Liver (tissue), 9 donors: ENCODE measurements around the gene ZNF700. TPM values are rescaled to one million over a fixed set of nuclear protein-coding genes. Genes with fewer than 3 reads are reported as not detected.

ENCODE experiments used
- DNase-seq: peaks from one replicate; pipeline ENCODE4 v3.0.0-alpha.2; 2017; ENCODE audit warnings: low spot score
- H3K27ac ChIP-seq, 2 donors: one replicate each; pipeline ENCODE4 v1.7.0; 2013; ENCODE audit warnings: inconsistent platforms in 2 of 2, low read length in 2 of 2, control low read depth in 1 of 2, low read depth in 1 of 2, mild to moderate bottlenecking in 1 of 2
- H3K27me3 ChIP-seq, 4 donors: one replicate each; pipeline versions ENCODE4 v1.6.1 to v1.7.0; 2013; ENCODE audit warnings: low read length in 3 of 4, inconsistent platforms in 1 of 4, mild to moderate bottlenecking in 1 of 4, moderate library complexity in 1 of 4; ENCODE audit not compliant: control insufficient read depth in 4 of 4, insufficient read depth in 4 of 4
- H3K36me3 ChIP-seq, 4 donors: one replicate each; pipeline versions ENCODE4 v1.6.1 to v1.7.0; 2013; ENCODE audit warnings: low read length in 3 of 4, mild to moderate bottlenecking in 3 of 4, low read depth in 1 of 4, moderate library complexity in 1 of 4; ENCODE audit not compliant: control insufficient read depth in 4 of 4, insufficient read depth in 3 of 4
- H3K4me1 ChIP-seq, 4 donors: one replicate each; pipeline versions ENCODE4 v1.6.1 to v1.7.0; 2013; ENCODE audit warnings: low read length in 3 of 4, mild to moderate bottlenecking in 3 of 4, moderate library complexity in 1 of 4; ENCODE audit not compliant: control insufficient read depth in 4 of 4, insufficient read depth in 4 of 4
- H3K4me3 ChIP-seq, 3 donors: one replicate each; pipeline versions ENCODE4 v1.6.1 to v1.7.0; 2013; ENCODE audit warnings: low read length in 3 of 3, control low read depth in 1 of 3, low read depth in 1 of 3, mild to moderate bottlenecking in 1 of 3
- H3K9ac ChIP-seq, 2 donors: one replicate each; pipeline ENCODE4 v1.7.0; 2013; ENCODE audit warnings: low read length in 2 of 2, mild to moderate bottlenecking in 2 of 2, moderate library complexity in 2 of 2, control low read depth in 1 of 2, low read depth in 1 of 2
- H3K9me3 ChIP-seq, 4 donors: one replicate each; pipeline versions ENCODE4 v1.6.1 to v1.7.0; 2013; ENCODE audit warnings: low read length in 3 of 4; ENCODE audit not compliant: control insufficient read depth in 4 of 4
- EGR1 ChIP-seq, 2 donors: IDR thresholded peaks; 2 replicates each; pipeline ENCODE4 v1.6.1; 2016 to 2018; ENCODE audit warnings: antibody characterized with exemption in 2 of 2, low read depth in 2 of 2
- FOXA1 ChIP-seq: IDR thresholded peaks from 2 replicates; pipeline ENCODE4 v1.6.1; 2016; ENCODE audit warnings: antibody characterized with exemption
- FOXA2 ChIP-seq: IDR thresholded peaks from 2 replicates; pipeline ENCODE4 v1.6.1; 2016; ENCODE audit warnings: antibody characterized with exemption
- GABPA ChIP-seq, 2 donors: IDR thresholded peaks in 1 of 2; conservative IDR thresholded peaks in 1 of 2; 2 replicates each; pipeline ENCODE4 v1.6.1; 2016; ENCODE audit warnings: antibody characterized with exemption in 2 of 2, mild to moderate bottlenecking in 1 of 2, moderate library complexity in 1 of 2
- HNF4A ChIP-seq, 2 donors: conservative IDR thresholded peaks; 2 replicates each; pipeline ENCODE4 v1.6.1; 2016; ENCODE audit warnings: antibody characterized with exemption in 2 of 2, mild to moderate bottlenecking in 2 of 2
- HNF4G ChIP-seq: IDR thresholded peaks from 2 replicates; pipeline ENCODE4 v1.6.1; 2016; ENCODE audit warnings: antibody characterized with exemption
- JUND ChIP-seq, 2 donors: IDR thresholded peaks; 2 replicates each; pipeline ENCODE4 v1.6.1; 2016; ENCODE audit warnings: antibody characterized with exemption in 2 of 2
- NR2F2 ChIP-seq: IDR thresholded peaks from 2 replicates; pipeline ENCODE4 v1.6.1; 2016; ENCODE audit warnings: antibody characterized with exemption
- RAD21 ChIP-seq, 2 donors: IDR thresholded peaks; 2 replicates each; pipeline ENCODE4 v1.6.1; 2016; ENCODE audit warnings: antibody characterized with exemption in 2 of 2, mild to moderate bottlenecking in 2 of 2
- SP1 ChIP-seq: IDR thresholded peaks from 2 replicates; pipeline ENCODE4 v1.6.1; 2018; ENCODE audit warnings: antibody characterized with exemption, mild to moderate bottlenecking
- TAF1 ChIP-seq: conservative IDR thresholded peaks from 2 replicates; pipeline ENCODE4 v1.6.1; 2016; ENCODE audit warnings: antibody characterized with exemption, mild to moderate bottlenecking
- YY1 ChIP-seq: IDR thresholded peaks from 2 replicates; pipeline ENCODE4 v1.6.1; 2016; ENCODE audit warnings: antibody characterized with exemption, mild to moderate bottlenecking
- WGBS: extraction: QIAGEN DNeasy Blood & Tissue Kit; methylation state at CpG from one replicate; pipeline ENCODE4 v1.1.7; 2013; 5-methylcytosine and 5-hydroxymethylcytosine counted together
- polyA plus RNA-seq, 2 donors: library from polyadenylated mRNA; stranded (reverse) in 1 of 2; unstranded in 1 of 2; fragments of 200-250 nt in 1 of 2; fragments of >200 nt in 1 of 2; fragmentation: Nextera tagmentation in 1 of 2; extraction: Ambion mirVana in 1 of 2; gene quantifications; one replicate each; pipeline versions ENCODE4 v1.2.1 to v1.2.3, GENCODE V29; 2013 to 2015
- total RNA-seq, 2 donors: library from RNA; depleted of rRNA; stranded (reverse); fragments of >200 nt; gene quantifications; one replicate each; pipeline ENCODE4 v1.2.3, GENCODE V29; 2014
- TF ChIP-seq, protein P1 (sequence below): fragments of 150-350 bp; IDR thresholded peaks from 2 replicates; pipeline ENCODE4 v1.5.1; 2017; ENCODE audit warnings: improper control_type of control experiment, low read depth, low read length; ENCODE audit not compliant: missing input control
- TF ChIP-seq, protein P2 (sequence below): IDR thresholded peaks from 2 replicates; pipeline ENCODE4 v1.6.1; 2016; ENCODE audit warnings: antibody characterized with exemption
- TF ChIP-seq, protein P3 (sequence below): IDR thresholded peaks from 2 replicates; pipeline ENCODE4 v1.6.1; 2016; ENCODE audit warnings: antibody characterized with exemption, mild to moderate bottlenecking
- TF ChIP-seq, protein P4 (sequence below): IDR thresholded peaks from 2 replicates; pipeline ENCODE4 v1.6.1; 2016; ENCODE audit warnings: antibody characterized with exemption
- TF ChIP-seq, protein P5 (sequence below): IDR thresholded peaks from 2 replicates; pipeline ENCODE4 v1.6.1; 2016; ENCODE audit warnings: antibody characterized with exemption
- donor health status: healthy.
- donor health status: healthy.
- donor health status: healthy.
- donor health status: healthy.
- donor health status: healthy.

The ZNF700 gene
- total and polyA plus RNA-seq, 4 donors: 3.1 to 13.7 (median 6.7) TPM

DNA sequence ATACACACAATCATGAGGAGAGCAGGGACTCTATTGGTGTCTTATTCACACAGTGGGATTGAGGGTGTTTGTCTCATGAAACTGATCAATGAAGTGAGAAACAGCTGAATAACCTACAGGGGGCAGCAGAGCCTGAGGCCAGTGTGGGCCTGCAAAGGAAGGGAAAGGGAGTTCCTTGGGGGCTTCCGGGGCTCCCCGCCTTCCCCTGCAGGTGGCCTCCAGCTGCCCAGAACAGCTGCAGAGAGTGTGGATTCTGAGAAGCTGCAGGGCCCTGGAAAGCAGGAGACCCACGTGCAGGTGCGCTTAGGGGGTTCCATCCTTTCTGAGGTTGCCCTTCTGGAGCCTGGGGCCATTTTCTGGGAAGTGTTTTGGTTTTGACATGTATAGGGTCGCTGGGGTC, 60.1 kb downstream of the ZNF700 start:
- H3K36me3 ChIP-seq: no peaks in the 10 kb centered on the region
- no peak overlapping the region for H3K4me3 ChIP-seq
- no peak for DNase-seq
- peaks cover 18 to 28% (median 20%) of the 10 kb centered on the region in 4 donors for H3K9me3 ChIP-seq
- H3K27me3 ChIP-seq: no peaks in the 10 kb centered on the region
- H3K27ac ChIP-seq: no peak overlapping the region
- H3K4me1 ChIP-seq: peaks cover 0 to 8% (median 1%) of the 10 kb centered on the region in 4 donors
- no peak overlapping the region for H3K9ac ChIP-seq
- WGBS: 23% methylated on average over 5 of the region's 5 CpGs
- TF ChIP-seq, protein P1, sequence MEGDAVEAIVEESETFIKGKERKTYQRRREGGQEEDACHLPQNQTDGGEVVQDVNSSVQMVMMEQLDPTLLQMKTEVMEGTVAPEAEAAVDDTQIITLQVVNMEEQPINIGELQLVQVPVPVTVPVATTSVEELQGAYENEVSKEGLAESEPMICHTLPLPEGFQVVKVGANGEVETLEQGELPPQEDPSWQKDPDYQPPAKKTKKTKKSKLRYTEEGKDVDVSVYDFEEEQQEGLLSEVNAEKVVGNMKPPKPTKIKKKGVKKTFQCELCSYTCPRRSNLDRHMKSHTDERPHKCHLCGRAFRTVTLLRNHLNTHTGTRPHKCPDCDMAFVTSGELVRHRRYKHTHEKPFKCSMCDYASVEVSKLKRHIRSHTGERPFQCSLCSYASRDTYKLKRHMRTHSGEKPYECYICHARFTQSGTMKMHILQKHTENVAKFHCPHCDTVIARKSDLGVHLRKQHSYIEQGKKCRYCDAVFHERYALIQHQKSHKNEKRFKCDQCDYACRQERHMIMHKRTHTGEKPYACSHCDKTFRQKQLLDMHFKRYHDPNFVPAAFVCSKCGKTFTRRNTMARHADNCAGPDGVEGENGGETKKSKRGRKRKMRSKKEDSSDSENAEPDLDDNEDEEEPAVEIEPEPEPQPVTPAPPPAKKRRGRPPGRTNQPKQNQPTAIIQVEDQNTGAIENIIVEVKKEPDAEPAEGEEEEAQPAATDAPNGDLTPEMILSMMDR: no peak
- no peak for TF ChIP-seq HNF4A (conservative IDR thresholded peaks at IDR 0.05)
- TF ChIP-seq HNF4G: no peak

DNA sequence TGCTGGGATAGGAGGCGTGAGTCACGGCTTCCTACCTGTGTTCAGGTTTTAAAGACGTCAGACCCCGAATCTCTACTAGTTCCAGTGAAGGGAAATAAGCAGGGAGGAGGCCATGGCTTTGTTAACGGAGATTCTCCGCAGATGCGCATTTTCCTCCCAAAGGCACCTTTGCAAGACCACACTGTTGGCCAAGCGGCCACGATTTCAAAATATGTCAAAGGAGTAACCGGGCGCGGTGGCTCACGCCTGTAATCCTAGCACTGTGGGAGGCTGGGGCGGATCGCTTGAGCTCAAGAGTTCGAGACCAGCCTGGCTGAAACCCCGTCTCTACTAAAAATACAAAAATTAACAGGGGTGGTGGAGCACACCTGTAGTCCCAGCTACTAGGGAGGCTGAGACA, 61.8 kb downstream of the ZNF700 start:
- peaks cover 7 to 12% (median 9%) of the 10 kb centered on the region in 4 donors for H3K9me3 ChIP-seq
- TF ChIP-seq YY1 (no peak), RAD21 (IDR thresholded peaks at IDR 0.05) (no peak), EGR1 (IDR thresholded peaks at IDR 0.05; ENCODE audit: low read depth in 2 of 2) (no peak), FOXA1 (no peak), NR2F2 (no peak), SP1 (no peak), JUND (IDR thresholded peaks at IDR 0.05) (no peak), HNF4G (no peak), TAF1 (no peak), FOXA2 (no peak), GABPA (IDR thresholded peaks at IDR 0.05 in 1 of 2, conservative IDR thresholded peaks at IDR 0.05 in 1 of 2) (no peak), HNF4A (conservative IDR thresholded peaks at IDR 0.05) (no peak)
- TF ChIP-seq, protein P1: no peak
- TF ChIP-seq, protein P2, sequence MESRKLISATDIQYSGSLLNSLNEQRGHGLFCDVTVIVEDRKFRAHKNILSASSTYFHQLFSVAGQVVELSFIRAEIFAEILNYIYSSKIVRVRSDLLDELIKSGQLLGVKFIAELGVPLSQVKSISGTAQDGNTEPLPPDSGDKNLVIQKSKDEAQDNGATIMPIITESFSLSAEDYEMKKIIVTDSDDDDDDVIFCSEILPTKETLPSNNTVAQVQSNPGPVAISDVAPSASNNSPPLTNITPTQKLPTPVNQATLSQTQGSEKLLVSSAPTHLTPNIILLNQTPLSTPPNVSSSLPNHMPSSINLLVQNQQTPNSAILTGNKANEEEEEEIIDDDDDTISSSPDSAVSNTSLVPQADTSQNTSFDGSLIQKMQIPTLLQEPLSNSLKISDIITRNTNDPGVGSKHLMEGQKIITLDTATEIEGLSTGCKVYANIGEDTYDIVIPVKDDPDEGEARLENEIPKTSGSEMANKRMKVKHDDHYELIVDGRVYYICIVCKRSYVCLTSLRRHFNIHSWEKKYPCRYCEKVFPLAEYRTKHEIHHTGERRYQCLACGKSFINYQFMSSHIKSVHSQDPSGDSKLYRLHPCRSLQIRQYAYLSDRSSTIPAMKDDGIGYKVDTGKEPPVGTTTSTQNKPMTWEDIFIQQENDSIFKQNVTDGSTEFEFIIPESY: no peak
- TF ChIP-seq, protein P3, sequence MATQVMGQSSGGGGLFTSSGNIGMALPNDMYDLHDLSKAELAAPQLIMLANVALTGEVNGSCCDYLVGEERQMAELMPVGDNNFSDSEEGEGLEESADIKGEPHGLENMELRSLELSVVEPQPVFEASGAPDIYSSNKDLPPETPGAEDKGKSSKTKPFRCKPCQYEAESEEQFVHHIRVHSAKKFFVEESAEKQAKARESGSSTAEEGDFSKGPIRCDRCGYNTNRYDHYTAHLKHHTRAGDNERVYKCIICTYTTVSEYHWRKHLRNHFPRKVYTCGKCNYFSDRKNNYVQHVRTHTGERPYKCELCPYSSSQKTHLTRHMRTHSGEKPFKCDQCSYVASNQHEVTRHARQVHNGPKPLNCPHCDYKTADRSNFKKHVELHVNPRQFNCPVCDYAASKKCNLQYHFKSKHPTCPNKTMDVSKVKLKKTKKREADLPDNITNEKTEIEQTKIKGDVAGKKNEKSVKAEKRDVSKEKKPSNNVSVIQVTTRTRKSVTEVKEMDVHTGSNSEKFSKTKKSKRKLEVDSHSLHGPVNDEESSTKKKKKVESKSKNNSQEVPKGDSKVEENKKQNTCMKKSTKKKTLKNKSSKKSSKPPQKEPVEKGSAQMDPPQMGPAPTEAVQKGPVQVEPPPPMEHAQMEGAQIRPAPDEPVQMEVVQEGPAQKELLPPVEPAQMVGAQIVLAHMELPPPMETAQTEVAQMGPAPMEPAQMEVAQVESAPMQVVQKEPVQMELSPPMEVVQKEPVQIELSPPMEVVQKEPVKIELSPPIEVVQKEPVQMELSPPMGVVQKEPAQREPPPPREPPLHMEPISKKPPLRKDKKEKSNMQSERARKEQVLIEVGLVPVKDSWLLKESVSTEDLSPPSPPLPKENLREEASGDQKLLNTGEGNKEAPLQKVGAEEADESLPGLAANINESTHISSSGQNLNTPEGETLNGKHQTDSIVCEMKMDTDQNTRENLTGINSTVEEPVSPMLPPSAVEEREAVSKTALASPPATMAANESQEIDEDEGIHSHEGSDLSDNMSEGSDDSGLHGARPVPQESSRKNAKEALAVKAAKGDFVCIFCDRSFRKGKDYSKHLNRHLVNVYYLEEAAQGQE: no peak
- TF ChIP-seq, protein P4, sequence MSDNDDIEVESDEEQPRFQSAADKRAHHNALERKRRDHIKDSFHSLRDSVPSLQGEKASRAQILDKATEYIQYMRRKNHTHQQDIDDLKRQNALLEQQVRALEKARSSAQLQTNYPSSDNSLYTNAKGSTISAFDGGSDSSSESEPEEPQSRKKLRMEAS: no peak
- TF ChIP-seq, protein P5, sequence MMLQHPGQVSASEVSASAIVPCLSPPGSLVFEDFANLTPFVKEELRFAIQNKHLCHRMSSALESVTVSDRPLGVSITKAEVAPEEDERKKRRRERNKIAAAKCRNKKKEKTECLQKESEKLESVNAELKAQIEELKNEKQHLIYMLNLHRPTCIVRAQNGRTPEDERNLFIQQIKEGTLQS: no peak
- no peaks in the 10 kb centered on the region for H3K36me3 ChIP-seq
- no peak overlapping the region for H3K9ac ChIP-seq
- H3K27me3 ChIP-seq: no peaks in the 10 kb centered on the region
- WGBS: 95% methylated on average over 17 of the region's 17 CpGs
- H3K4me1 ChIP-seq: peaks cover 0 to 8% (median 1%) of the 10 kb centered on the region in 4 donors
- no peak for DNase-seq
- no peak overlapping the region for H3K27ac ChIP-seq
- no peak overlapping the region for H3K4me3 ChIP-seq
